Measurements from ENCODE around the gene CCL2. TPM values are rescaled to one million over a fixed set of nuclear protein-coding genes. Genes with fewer than 3 reads are reported as not detected.

Gene CCL2
- total RNA-seq, 1 experiment from 2014 or later = not detected

- Histone ChIP-seq H3K4me3 (no peak within 1 kb of the TSS), H3K27ac (no peak within 1 kb of the TSS), H3K36me3 (ENCODE audit: low read depth) (no peaks in the 10 kb centered on the region), H3K9me3 (ENCODE audit: insufficient read depth, low read depth) (no peaks in the 10 kb centered on the region), H3K9me2 (ENCODE audit: insufficient read depth) (no peaks in the 10 kb centered on the region), H3K27me3 (ENCODE audit: insufficient read depth, low read depth) (no peaks in the 10 kb centered on the region), H3K4me2 (no peak within 1 kb of the TSS), H3K4me1 (replicated peaks; ENCODE audit: insufficient read depth) (no peaks in the 10 kb centered on the region), H3F3A (ENCODE audit: insufficient read depth, low read depth) (no peaks in the 10 kb centered on the region), H2AFZ (no peak within 1 kb of the TSS), H4K20me1 (ENCODE audit: insufficient read depth) (no peaks in the 10 kb centered on the region), H3K79me2 (ENCODE audit: low read depth) (no peaks in the 10 kb centered on the region)
- DNase-seq = no peak
- CTCF ChIA-PET = no interaction called here
- POLR2A ChIA-PET (ENCODE audit: unreplicated experiment) = no interaction called here
- no TSS peak for BruUV-seq (replicated peaks)
- intact Hi-C loops (cut with micrococcal nuclease; ENCODE audit: unreplicated experiment) = no loop called here
- TF ChIP-seq EZH2 (IDR thresholded peaks at IDR 0.05; ENCODE audit: low read depth) = no peak
- no peak for TF ChIP-seq CTCF (conservative IDR thresholded peaks at IDR 0.05)
Measured at GRCh38 chr17:34269969-34270368, 14.9 kb downstream of the CCL2 start, which contains the start of gene CCL7. TSS of gene CCL7 (plus strand) at chr17:34270221. CDS start at chr17:34270291, 70 bp downstream.

- Histone ChIP-seq H3K4me2 (no peak overlapping the region), H3K79me2 (ENCODE audit: low read depth) (no peaks in the 10 kb centered on the region), H3K27ac (no peak overlapping the region), H3K4me3 (no peak overlapping the region), H3K36me3 (ENCODE audit: low read depth) (no peaks in the 10 kb centered on the region), H2AFZ (no peak overlapping the region), H3K9me2 (ENCODE audit: insufficient read depth) (no peaks in the 10 kb centered on the region), H3K27me3 (ENCODE audit: insufficient read depth, low read depth) (peaks cover 4% of the 10 kb centered on the region; the same call in 1 of the 2 replicates), H3K9me3 (ENCODE audit: insufficient read depth, low read depth) (no peaks in the 10 kb centered on the region), H4K20me1 (ENCODE audit: insufficient read depth) (no peaks in the 10 kb centered on the region), H3F3A (ENCODE audit: insufficient read depth, low read depth) (no peaks in the 10 kb centered on the region), H3K4me1 (replicated peaks; ENCODE audit: insufficient read depth) (no peaks in the 10 kb centered on the region)
- no peak for DNase-seq
- no TSS peak for BruUV-seq (replicated peaks)
- intact Hi-C loops (cut with micrococcal nuclease; ENCODE audit: unreplicated experiment) = no loop called here
- TF ChIP-seq EZH2 (IDR thresholded peaks at IDR 0.05; ENCODE audit: low read depth) = no peak
- TF ChIP-seq CTCF (conservative IDR thresholded peaks at IDR 0.05) = no peak
- ChIA-PET POLR2A (ENCODE audit: unreplicated experiment) (no interaction called here), CTCF (no interaction called here)
Measured at GRCh38 chr17:34275881-34276280, 20.8 kb downstream of the CCL2 start.

GRCh38 chr17:34276826-34277225 is 21.7 kb downstream of the CCL2 start:
- H3K36me3 ChIP-seq (ENCODE audit: low read depth) = no peaks in the 10 kb centered on the region
- H3F3A ChIP-seq (ENCODE audit: insufficient read depth, low read depth) = no peaks in the 10 kb centered on the region
- POLR2A ChIA-PET (ENCODE audit: unreplicated experiment) = no interaction called here
- peaks cover 4% of the 10 kb centered on the region; the same call in 1 of the 2 replicates for H3K27me3 ChIP-seq (ENCODE audit: insufficient read depth, low read depth)
- H3K9me2 ChIP-seq (ENCODE audit: insufficient read depth) = no peaks in the 10 kb centered on the region
- no peak overlapping the region for H3K4me3 ChIP-seq
- CTCF ChIA-PET = no interaction called here
- no peak overlapping the region for H3K4me2 ChIP-seq
- DNase-seq = no peak
- no peaks in the 10 kb centered on the region for H3K4me1 ChIP-seq (replicated peaks; ENCODE audit: insufficient read depth)
- H3K9me3 ChIP-seq (ENCODE audit: insufficient read depth, low read depth) = no peaks in the 10 kb centered on the region
- H3K27ac ChIP-seq = no peak overlapping the region
- H4K20me1 ChIP-seq (ENCODE audit: insufficient read depth) = no peaks in the 10 kb centered on the region
- no peaks in the 10 kb centered on the region for H3K79me2 ChIP-seq (ENCODE audit: low read depth)
- intact Hi-C loops (cut with micrococcal nuclease; ENCODE audit: unreplicated experiment) = no loop called here
- no TSS peak for BruUV-seq (replicated peaks)
- H2AFZ ChIP-seq = no peak overlapping the region
- no peak for TF ChIP-seq CTCF (conservative IDR thresholded peaks at IDR 0.05)
- TF ChIP-seq EZH2 (IDR thresholded peaks at IDR 0.05; ENCODE audit: low read depth) = no peak

Measured in PC-9 (cell line).